ENCODE measurements around the gene YTHDF2. TPM values are rescaled to one million over a fixed set of nuclear protein-coding genes. Genes with fewer than 3 reads are reported as not detected.

The YTHDF2 gene
- total RNA-seq, 4 donors from 2014 or later, result 40.3 to 56.9 (median 45.2) TPM

DNA sequence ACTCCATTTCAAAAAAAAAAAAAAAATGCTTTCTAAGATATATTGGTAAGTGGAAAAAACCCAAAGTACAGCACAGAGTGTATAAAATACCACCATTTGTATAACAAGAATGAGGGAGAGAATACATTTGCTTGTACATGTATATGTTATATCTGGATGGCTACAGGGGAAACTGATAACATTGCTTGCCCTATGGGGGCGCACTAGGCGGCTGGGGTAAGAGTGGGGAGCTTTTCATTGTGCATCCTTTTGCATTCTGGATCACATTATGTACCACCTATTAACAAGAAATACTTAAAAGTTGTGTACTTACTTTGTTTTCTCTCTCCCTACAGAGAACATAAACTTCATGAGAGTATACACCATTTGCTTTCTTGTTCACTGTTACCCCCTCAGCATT lies 46.6 kb downstream of the YTHDF2 start:
- no peak for TF ChIP-seq CTCF (IDR thresholded peaks at IDR 0.05; ENCODE audit: low read depth)

DNA sequence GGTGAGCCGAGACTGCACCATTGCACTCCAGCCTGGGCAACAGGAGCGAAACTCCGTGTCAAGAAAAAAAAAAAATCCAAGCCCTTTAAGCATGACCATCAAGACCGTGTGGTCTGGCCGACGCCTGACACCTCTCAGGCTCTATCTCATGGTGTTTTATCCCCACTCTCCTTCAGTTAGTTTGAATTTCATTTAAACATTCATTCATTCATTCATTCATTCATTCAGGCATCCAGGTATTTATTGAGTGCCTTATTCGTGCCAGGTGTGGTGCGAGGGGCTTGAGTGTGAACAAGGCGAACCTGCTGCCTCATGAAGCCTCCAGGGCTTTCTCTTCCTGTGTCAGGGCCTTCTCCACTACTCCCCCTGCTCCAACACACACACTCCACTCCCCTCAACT lies 52.7 kb downstream of the YTHDF2 start:
- TF ChIP-seq CTCF (IDR thresholded peaks at IDR 0.05; ENCODE audit: low read depth), result no peak

- TF ChIP-seq CTCF (IDR thresholded peaks at IDR 0.05; ENCODE audit: low read depth), result no peak
Observed at GRCh38 chr1:28789816-28790215, 53.1 kb downstream of the YTHDF2 start.

GRCh38 chr1:28790377-28791035 lies 53.8 kb downstream of the YTHDF2 start:
- no peak for TF ChIP-seq CTCF (IDR thresholded peaks at IDR 0.05; ENCODE audit: low read depth)

DNA sequence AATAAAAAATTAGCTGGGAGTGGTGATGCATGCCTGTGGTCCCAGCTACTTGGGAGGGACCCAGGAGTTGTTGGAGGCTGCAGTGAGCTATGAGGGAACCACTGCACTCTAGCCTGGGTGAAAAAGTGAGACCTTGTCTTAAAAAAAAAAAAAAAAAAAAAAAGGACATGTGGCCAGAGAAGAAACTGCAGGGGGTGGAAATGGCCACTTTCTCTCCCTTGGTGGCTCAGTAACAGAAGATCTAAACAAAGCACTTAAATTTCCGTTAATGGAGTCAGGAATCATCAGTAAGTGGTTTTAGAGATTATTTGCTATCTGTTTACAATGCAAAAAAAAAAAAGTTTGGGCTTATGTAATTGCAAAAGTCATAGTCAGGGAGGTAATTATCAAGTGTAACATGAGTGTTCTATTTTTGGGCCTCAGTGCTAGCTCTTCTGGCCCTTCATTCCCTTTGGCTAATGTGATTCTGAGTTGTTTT lies 55.9 kb downstream of the YTHDF2 start:
- no peak for TF ChIP-seq CTCF (IDR thresholded peaks at IDR 0.05; ENCODE audit: low read depth)

DNA sequence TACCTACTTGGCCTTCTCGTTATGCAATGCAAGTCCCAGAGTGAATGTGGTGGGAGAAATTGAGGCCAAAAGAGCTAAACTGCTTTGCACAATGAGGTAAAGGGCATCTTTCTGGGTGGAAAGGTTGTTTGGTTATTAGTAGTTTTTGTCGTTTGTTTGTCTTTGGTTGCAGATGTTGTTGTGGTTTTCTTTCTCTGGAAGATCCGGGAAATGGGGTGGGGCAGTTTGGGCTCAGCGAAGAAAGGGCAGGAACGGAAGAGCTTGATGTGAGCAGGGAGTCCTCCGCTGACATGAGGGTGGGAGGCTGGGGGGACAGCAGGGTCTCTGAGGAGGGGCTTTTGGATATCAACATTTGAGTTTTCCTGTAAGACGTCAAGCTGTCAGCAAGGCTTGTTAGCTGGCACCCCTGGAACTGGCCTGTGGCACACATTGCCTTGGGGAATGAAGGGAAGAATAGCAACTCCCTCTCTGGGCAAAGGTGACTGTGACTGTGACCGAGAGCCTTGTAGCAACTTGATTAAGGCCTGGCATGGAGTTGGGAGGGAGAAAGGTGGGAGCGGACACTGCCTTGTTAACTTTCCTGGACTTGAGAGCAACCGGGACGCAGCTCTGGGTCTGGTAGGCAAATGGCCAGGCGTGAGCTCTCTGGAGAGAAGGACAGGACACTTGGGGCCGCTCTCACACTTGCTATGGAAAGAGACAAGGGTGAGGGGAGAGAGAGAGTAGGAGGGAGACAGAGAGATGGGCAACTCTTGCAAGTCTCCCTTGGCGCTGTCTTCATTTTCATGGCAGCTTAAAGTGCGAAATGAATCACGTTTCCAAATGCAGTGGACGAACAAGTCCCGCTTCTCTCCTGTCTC lies 59.8 kb downstream of the YTHDF2 start:
- TF ChIP-seq CTCF (IDR thresholded peaks at IDR 0.05; ENCODE audit: low read depth), result no peak

DNA sequence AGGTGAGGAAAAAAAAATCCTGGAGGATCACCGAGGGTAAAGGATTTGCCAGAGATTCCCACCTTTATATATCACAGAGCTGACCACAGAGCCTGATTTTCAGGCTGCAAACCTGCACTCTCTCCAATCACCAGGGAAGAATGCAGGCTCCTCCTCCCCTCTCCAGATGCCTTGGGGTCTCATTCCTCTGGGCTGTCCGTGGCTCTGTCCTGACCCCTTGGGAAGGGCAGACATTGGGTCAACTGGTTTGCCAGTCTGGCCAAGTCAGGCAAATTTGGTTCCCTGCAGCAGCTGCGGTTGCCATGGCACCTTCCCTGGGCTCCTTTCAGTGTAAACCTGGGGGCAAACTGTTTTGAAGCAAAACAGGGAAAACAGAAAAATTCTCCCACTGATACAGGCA lies 63.6 kb downstream of the YTHDF2 start:
- TF ChIP-seq CTCF (IDR thresholded peaks at IDR 0.05; ENCODE audit: low read depth), result no peak

All from subcutaneous adipose tissue (tissue), 4 donors.